GM19468 (cell line): Measurements from ENCODE around the gene DRGX.

ENCODE experiments used
- ATAC-seq: cut with Tn5 transposase; IDR thresholded peaks from one replicate; pipeline ENCODE4 v1.9.1; 2021; ENCODE audit warnings: mild to moderate bottlenecking, moderate library complexity, moderate number of reproducible peaks; ENCODE audit not compliant: unreplicated experiment; ENCODE audit errors: extremely low read depth

The DRGX gene

DNA sequence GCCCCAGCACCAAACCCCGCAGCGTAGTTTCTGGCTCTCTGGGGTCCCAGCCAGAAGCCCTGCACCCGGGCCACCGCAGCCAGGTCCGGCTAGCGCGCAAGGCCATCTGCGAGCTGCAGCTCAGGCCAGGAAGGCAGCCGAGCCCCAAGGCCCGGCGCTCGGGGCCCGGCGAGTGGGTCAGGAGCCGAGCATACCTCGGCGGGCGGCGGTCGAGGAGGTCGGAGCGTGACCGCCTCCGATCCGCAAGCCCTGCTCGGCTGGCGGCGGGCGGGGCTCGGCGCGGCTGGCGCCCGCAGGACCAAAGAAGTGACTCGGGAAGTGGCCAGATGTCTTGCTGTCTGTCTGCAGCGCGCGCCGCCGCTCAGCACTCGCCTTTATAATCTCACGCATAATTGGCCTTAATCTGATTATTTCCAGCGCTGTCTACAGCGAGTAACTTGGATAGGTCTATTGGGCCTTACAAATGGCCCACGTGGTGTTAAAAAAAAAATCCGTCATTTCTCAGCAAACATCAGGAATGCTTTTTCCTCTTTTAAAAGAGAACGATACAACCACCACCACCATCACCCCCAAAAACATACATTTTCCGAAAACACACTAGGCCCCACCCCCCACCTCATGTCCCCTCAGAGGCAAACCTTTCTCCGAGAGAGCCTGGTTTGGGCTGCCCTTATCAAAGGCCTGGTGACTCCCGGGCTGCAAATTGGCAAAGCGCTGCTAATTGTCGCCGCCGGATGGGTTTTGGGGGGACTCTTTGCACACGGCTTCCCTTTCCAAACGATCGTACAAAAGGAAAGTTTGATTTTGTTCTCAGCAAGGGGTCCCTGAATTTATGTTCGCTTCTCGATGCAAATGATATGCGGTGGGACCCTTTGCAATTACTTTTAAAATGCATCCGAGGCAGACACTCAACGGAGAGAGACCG lies at the start of gene DRGX:
Gene DRGX, minus strand, starts transcription at position 349 of the 925 bp plus-strand sequence. CDS start 649 bp downstream, outside the sequence.
- no peak for ATAC-seq

DNA sequence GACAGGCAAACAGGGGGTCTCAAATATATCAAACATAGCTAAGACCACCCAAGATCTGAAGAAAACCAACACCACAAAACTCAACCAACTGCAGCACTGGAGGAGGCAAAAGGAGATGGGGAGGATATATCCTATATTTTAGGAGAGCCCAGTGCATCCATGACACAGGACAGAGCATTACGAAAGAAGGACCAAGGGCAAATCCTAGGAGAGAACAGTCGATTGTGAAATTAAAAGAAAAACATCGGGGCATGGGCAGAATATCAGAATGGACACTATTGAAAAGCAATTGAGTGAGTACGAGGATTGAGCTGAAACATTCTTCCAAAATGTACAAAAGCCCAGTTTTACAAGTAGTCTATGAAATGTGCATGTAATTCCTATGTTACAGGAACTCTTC lies 48.5 kb upstream of the DRGX start:
- no peak for ATAC-seq

DNA sequence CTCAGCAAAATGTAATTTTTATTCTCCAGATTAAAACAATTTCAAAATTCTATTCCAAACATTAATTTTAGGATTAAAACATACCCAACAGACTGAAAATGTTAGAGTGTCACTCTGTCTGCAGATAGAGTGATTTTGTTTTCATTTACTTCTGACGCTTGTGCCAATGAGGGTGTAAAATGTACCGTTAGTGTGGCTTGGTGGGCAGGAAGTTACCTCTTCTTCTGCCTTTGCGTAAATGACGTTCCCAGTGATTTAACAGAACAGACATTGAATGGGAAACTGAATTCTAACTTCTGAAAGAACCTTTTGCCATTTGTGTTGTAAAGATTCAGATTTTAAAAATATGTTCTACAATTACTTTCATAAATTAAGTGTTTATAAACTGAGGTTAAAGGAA lies 47.0 kb upstream of the DRGX start:
- no peak for ATAC-seq

- ATAC-seq = no peak
Observed at GRCh38 chr10:49441488-49442476, 45.9 kb upstream of the DRGX start.

DNA sequence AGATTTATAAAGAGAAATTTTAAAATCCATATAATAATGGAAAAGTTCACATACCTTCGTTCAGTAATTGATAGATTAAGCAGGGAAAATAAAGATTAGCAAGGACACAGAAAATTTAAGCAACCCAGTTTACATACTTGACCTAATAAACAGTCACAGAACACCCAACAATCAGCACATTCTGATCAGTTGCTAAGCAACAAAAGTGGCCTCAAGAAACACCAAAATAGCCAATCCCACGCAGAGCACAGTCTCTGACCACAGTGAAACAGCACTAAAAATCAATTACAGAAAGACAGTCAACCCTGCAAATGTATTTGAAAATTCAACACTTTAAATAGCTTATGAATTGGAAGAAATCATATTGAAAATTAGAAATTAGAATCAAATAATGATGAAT lies 39.3 kb upstream of the DRGX start:
- ATAC-seq = no peak

- no peak for ATAC-seq
Observed at GRCh38 chr10:49433069-49433468, 37.2 kb upstream of the DRGX start.

DNA sequence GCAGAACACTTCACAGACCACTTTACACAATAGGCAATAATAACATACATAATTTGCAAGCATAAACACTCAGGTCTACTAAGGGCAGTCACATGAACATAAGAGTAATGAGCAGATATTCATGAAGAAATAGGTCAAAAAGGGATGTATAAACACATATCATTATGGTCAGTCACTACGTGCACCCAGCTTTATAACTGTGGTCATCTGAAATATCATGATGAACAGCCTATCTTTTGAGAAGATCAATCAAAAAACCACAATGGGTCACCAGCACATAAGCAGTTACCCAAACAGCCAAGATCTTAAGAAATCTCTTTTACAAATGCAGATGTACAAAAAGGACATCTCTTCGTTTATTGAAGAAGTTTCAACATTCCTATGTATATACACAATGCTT lies 35.5 kb upstream of the DRGX start:
- ATAC-seq = no peak

- ATAC-seq = no peak
Observed at GRCh38 chr10:49429458-49429857, 33.6 kb upstream of the DRGX start.

DNA sequence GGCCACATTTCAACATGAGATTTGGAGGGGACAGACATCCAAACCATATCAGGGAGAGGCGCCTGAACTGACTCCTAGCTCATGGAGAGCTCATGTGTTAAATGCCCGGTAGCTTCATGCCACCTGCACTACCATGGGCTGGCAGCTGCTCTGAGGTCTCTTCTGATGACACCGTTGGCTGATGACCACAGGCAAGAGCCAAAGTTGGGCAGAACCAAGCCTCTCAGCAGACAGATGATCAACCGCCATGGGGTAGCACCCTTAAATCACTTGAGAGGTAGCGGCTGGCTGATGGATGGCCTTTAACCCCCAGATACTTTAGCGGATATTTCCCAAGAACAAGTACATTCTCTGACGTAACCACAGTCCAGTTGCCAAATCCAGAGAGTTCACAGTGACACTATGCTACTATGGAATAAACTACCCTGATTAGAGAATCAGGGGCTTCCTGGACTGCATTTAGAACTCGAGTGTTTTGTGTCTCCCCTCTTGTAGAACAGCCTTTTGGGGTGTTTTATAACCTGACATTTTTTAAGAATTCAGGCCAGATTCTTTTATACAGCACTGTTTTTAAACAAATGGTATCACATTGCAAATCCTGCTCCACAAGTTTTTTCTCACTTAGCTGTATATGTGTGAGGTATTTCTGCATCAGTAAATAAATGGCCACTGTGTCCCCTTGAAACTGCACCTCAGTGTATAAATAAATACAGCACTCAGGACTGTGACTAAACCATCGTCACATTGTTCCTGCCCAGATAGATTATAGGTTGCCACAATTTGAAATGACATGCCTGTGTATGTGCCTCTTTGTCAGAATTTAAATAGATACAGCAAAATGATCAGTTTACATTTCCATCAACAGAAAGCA lies 30.8 kb upstream of the DRGX start:
- ATAC-seq = no peak

GRCh38 chr10:49419005-49419404 lies 23.1 kb upstream of the DRGX start:
- no peak for ATAC-seq

GRCh38 chr10:49418328-49418727 lies 22.4 kb upstream of the DRGX start:
- ATAC-seq = no peak

GRCh38 chr10:49418053-49418326 lies 22.1 kb upstream of the DRGX start:
- no peak for ATAC-seq

GRCh38 chr10:49417311-49418052 lies 21.6 kb upstream of the DRGX start:
- ATAC-seq = no peak

- ATAC-seq = no peak
Observed at GRCh38 chr10:49415846-49416245, 20.0 kb upstream of the DRGX start.

- no peak for ATAC-seq
Observed at GRCh38 chr10:49415109-49415508, 19.2 kb upstream of the DRGX start.

DNA sequence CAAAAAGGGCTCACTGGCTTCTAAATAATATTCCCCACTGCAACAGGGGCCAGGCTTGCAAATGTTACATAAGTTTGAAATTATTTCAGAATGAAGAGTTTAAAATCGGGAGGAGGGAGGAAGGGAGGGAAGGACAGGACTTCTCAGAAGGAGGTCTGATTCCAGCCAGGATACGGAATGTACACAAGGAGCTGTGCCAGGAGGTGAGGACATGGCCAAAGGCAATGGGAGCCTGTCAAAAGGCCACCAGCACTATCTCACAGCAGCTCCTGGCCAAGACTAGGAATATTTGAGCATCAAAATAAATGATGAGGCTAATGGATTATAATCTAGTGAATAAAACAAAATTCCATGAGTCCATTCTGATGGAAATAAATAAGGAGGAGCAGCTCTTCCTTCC lies 18.6 kb upstream of the DRGX start:
- ATAC-seq = no peak

GRCh38 chr10:49412571-49412970 lies 16.7 kb upstream of the DRGX start:
- no peak for ATAC-seq

DNA sequence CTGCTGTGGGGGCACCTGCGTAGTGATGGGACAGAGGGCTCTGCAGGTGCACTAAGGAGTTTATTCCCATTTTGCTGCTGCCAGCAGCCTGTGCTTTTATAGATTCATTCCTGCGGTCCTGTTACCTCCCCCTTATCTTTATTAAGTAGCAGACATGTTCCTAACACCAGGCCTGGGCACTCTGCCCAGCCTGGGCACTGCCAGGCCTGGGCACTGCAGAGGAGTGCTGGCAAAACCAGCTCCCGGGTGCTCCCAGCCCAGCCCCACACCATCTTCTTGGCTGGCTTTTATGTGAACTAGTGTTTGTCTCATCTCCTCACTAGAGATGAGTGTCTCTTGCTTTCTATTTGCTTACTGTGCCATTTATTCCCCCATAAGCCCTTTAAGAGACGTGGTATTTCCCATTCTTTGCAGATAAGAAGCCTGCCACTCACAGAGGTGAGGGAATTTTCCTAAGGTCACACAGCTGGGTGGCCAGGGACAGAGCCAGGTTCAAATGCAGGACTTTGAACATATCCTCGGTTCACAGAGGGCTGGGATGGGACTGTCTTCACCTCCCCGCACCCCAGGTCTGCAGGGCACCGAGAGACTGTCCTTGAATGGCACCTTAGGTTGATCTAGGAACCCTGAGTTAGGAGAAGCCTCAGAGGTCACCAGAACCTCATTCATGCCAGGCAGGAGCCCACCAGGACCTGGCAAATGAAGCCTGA lies 14.6 kb upstream of the DRGX start:
- ATAC-seq = no peak

- no peak for ATAC-seq
Observed at GRCh38 chr10:49409755-49410154, 13.9 kb upstream of the DRGX start.
